Measurements from ENCODE around the gene TAF1C. TPM values are rescaled to one million over a fixed set of nuclear protein-coding genes. Genes with fewer than 3 reads are reported as not detected.

TAF1C gene
- total RNA-seq, 1 experiment from 2014 or later = 78.5 TPM

GRCh38 chr16:84136331-84137125, 50.3 kb downstream of the TAF1C start:
- H3K27ac Mint-ChIP-seq (ENCODE audit: unreplicated experiment) = no peak overlapping the region
- intact Hi-C loops (cut with micrococcal nuclease; ENCODE audit: unreplicated experiment) = no loop called here
- H3K4me1 Mint-ChIP-seq (ENCODE audit: low read depth, unreplicated experiment) = peaks cover 9% of the 10 kb centered on the region
- no peaks in the 10 kb centered on the region for H3K27me3 Mint-ChIP-seq (ENCODE audit: unreplicated experiment)
- no TSS peak for BruUV-seq (replicated peaks)
- DNase-seq = no peak
- no peak for TF ChIP-seq CTCF (IDR thresholded peaks at IDR 0.05; ENCODE audit: unreplicated experiment)
- CTCF ChIA-PET = no interaction called here
- H3K9me3 Mint-ChIP-seq (ENCODE audit: low read depth, unreplicated experiment) = no peaks in the 10 kb centered on the region
- no peaks in the 10 kb centered on the region for H3K36me3 Mint-ChIP-seq (ENCODE audit: insufficient read depth, unreplicated experiment)
- H3K4me3 Mint-ChIP-seq (ENCODE audit: low read depth, unreplicated experiment) = no peak overlapping the region

- DNase-seq = no peak
- CTCF ChIA-PET = interaction anchor here (0.7 kb wide), 1 partner anchor 20 kb away, joined by 3 read pairs; no protein-coding TSS in a partner anchor
- Mint-ChIP-seq H3K4me3 (ENCODE audit: low read depth, unreplicated experiment) (no peak overlapping the region), H3K36me3 (ENCODE audit: insufficient read depth, unreplicated experiment) (peaks cover 5% of the 10 kb centered on the region), H3K9me3 (ENCODE audit: low read depth, unreplicated experiment) (no peaks in the 10 kb centered on the region), H3K27ac (ENCODE audit: unreplicated experiment) (no peak overlapping the region), H3K4me1 (ENCODE audit: low read depth, unreplicated experiment) (no peaks in the 10 kb centered on the region), H3K27me3 (ENCODE audit: unreplicated experiment) (no peaks in the 10 kb centered on the region)
- no TSS peak for BruUV-seq (replicated peaks)
- TF ChIP-seq CTCF (IDR thresholded peaks at IDR 0.05; ENCODE audit: unreplicated experiment) = no peak
- intact Hi-C loops (cut with micrococcal nuclease; ENCODE audit: unreplicated experiment) = no loop called here
These were observed 54.2 kb downstream of the TAF1C start for GRCh38 chr16:84132527-84133285.

- Mint-ChIP-seq H3K27me3 (ENCODE audit: unreplicated experiment) (no peaks in the 10 kb centered on the region), H3K4me3 (ENCODE audit: low read depth, unreplicated experiment) (no peak overlapping the region), H3K9me3 (ENCODE audit: low read depth, unreplicated experiment) (no peaks in the 10 kb centered on the region), H3K36me3 (ENCODE audit: insufficient read depth, unreplicated experiment) (peaks cover 5% of the 10 kb centered on the region), H3K4me1 (ENCODE audit: low read depth, unreplicated experiment) (no peaks in the 10 kb centered on the region), H3K27ac (ENCODE audit: unreplicated experiment) (no peak overlapping the region)
- CTCF ChIA-PET = no interaction called here
- intact Hi-C loops (cut with micrococcal nuclease; ENCODE audit: unreplicated experiment) = no loop called here
- no peak for DNase-seq
- no TSS peak for BruUV-seq (replicated peaks)
- TF ChIP-seq CTCF (IDR thresholded peaks at IDR 0.05; ENCODE audit: unreplicated experiment) = no peak
These were observed 55.7 kb downstream of the TAF1C start for GRCh38 chr16:84131117-84131516.

Other genes with a start within 250 kb of the TAF1C start
- 13.9 and 15.6 TPM in 2 replicates for gene OSGIN1, start 233.8 kb downstream of the TAF1C start, total RNA-seq (2022)
- 0.28 and 1.2 TPM in 2 replicates for gene NECAB2, start 218.8 kb downstream of the TAF1C start, total RNA-seq (2022)
- not detected in 2 replicates for gene SLC38A8, start 144.3 kb downstream of the TAF1C start, total RNA-seq (2022)
- gene MBTPS1, start 70.1 kb downstream of the TAF1C start, total RNA-seq (2022) = 116 and 130 TPM in 2 replicates
- 20.8 and 23.0 TPM in 2 replicates for gene HSDL1, start 41.9 kb downstream of the TAF1C start, total RNA-seq (2022)
- 0.32 TPM in 1 of 2 replicates, not detected in the other for gene DNAAF1, start 41.7 kb downstream of the TAF1C start, total RNA-seq (2022)
- not detected in 2 replicates for gene ADAD2, start 4.1 kb upstream of the TAF1C start, total RNA-seq (2022)
- gene KCNG4, start 53.0 kb upstream of the TAF1C start, total RNA-seq (2022) = not detected in 2 replicates
- 0.47 TPM in 1 of 2 replicates, not detected in the other for gene WFDC1, start 107.8 kb upstream of the TAF1C start, total RNA-seq (2022)
- gene ATP2C2, start 181.5 kb upstream of the TAF1C start, total RNA-seq (2022) = 30.5 and 33.9 TPM in 2 replicates